B cell (primary cell): ENCODE data around the gene MRGPRG.

ENCODE experiments used
- CTCF ChIP-seq: fragments of 200-600 bp; IDR thresholded peaks from one replicate; pipeline ENCODE4 v1.8.0; 2022; ENCODE audit warnings: antibody characterized with exemption, mild to moderate bottlenecking
- EZH2 ChIP-seq: IDR thresholded peaks from 2 replicates; pipeline ENCODE4 v1.6.1; 2012; ENCODE audit warnings: borderline replicate concordance, low read depth, mild to moderate bottlenecking, moderate library complexity, low read length; ENCODE audit not compliant: insufficient read depth, poor library complexity, severe bottlenecking

GRCh38 chr11:3169255-3170043 is 49.2 kb downstream of the MRGPRG start:
- TF ChIP-seq CTCF: no peak
- TF ChIP-seq EZH2: no peak
